ENCODE measurements around the gene APBA1. TPM values are rescaled to one million over a fixed set of nuclear protein-coding genes. Genes with fewer than 3 reads are reported as not detected.

The APBA1 gene
- total RNA-seq, 1 donor = 1.8 TPM

GRCh38 chr9:69715825-69716224 lies 43.7 kb upstream of the APBA1 start:
- Histone ChIP-seq H2AFZ (ENCODE audit: low read length) (no peak overlapping the region), H3K79me2 (ENCODE audit: insufficient read depth, low read length) (no peaks in the 10 kb centered on the region), H4K20me1 (ENCODE audit: insufficient read depth, low read length) (no peaks in the 10 kb centered on the region), H3K4me3 (ENCODE audit: insufficient read depth, low read length) (no peak overlapping the region), H3K27me3 (ENCODE audit: insufficient read depth, low read length) (no peaks in the 10 kb centered on the region), H3K4me2 (ENCODE audit: insufficient read depth, low read length) (no peak overlapping the region), H3K36me3 (ENCODE audit: insufficient read depth, low read length) (peaks cover 27% of the 10 kb centered on the region), H3K9me3 (ENCODE audit: low read depth, low read length) (no peaks in the 10 kb centered on the region), H3K4me1 (ENCODE audit: insufficient read depth, low read length) (no peaks in the 10 kb centered on the region), H3K27ac (ENCODE audit: low read depth, low read length) (no peak overlapping the region)
- no peak for TF ChIP-seq CTCF (IDR thresholded peaks at IDR 0.05; ENCODE audit: extremely low read depth, low read depth, low read length)
- no peak for DNase-seq (ENCODE audit: insufficient read length, low spot score, missing footprints)

GRCh38 chr9:69715096-69715495 lies 42.9 kb upstream of the APBA1 start:
- no peak overlapping the region for H3K4me2 ChIP-seq (ENCODE audit: insufficient read depth, low read length)
- no peak overlapping the region for H2AFZ ChIP-seq (ENCODE audit: low read length)
- H3K4me3 ChIP-seq (ENCODE audit: insufficient read depth, low read length) = no peak overlapping the region
- H3K79me2 ChIP-seq (ENCODE audit: insufficient read depth, low read length) = no peaks in the 10 kb centered on the region
- no peaks in the 10 kb centered on the region for H3K27me3 ChIP-seq (ENCODE audit: insufficient read depth, low read length)
- no peaks in the 10 kb centered on the region for H4K20me1 ChIP-seq (ENCODE audit: insufficient read depth, low read length)
- peaks cover 27% of the 10 kb centered on the region for H3K36me3 ChIP-seq (ENCODE audit: insufficient read depth, low read length)
- no peak for TF ChIP-seq CTCF (IDR thresholded peaks at IDR 0.05; ENCODE audit: extremely low read depth, low read depth, low read length)
- no peaks in the 10 kb centered on the region for H3K9me3 ChIP-seq (ENCODE audit: low read depth, low read length)
- no peak overlapping the region for H3K27ac ChIP-seq (ENCODE audit: low read depth, low read length)
- no peak for DNase-seq (ENCODE audit: insufficient read length, low spot score, missing footprints)
- H3K4me1 ChIP-seq (ENCODE audit: insufficient read depth, low read length) = no peaks in the 10 kb centered on the region

DNA sequence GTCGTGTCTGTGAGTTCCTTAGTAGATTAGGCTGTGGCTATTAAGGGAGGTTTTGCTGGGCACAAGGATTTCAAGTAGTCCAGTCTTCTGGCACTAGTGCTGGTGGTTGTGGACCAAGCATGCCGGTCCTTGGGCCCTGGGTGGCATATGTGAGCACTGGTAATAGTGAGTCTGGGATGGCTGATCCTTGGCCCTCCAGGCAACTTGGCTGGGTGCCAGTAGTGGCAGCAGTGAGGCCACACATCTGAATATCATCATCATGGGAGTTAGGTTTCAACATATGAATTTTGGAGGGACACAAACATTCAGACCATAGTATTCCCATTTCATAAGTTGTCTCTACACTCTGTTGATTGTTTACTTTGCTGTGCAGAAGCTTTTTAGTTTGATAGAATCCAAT lies 25.3 kb upstream of the APBA1 start:
- TF ChIP-seq CTCF (IDR thresholded peaks at IDR 0.05; ENCODE audit: extremely low read depth, low read depth, low read length) = no peak
- H3K4me1 ChIP-seq (ENCODE audit: insufficient read depth, low read length) = no peaks in the 10 kb centered on the region

GRCh38 chr9:69696802-69697201 lies 24.6 kb upstream of the APBA1 start:
- Histone ChIP-seq H3K4me1 (ENCODE audit: insufficient read depth, low read length) (no peaks in the 10 kb centered on the region), H3K9me3 (ENCODE audit: low read depth, low read length) (peaks cover 2% of the 10 kb centered on the region), H3K4me3 (ENCODE audit: insufficient read depth, low read length) (no peak overlapping the region), H3K27ac (ENCODE audit: low read depth, low read length) (no peak overlapping the region), H3K36me3 (ENCODE audit: insufficient read depth, low read length) (no peaks in the 10 kb centered on the region), H4K20me1 (ENCODE audit: insufficient read depth, low read length) (no peaks in the 10 kb centered on the region), H3K27me3 (ENCODE audit: insufficient read depth, low read length) (no peaks in the 10 kb centered on the region), H3K4me2 (ENCODE audit: insufficient read depth, low read length) (no peak overlapping the region), H3K79me2 (ENCODE audit: insufficient read depth, low read length) (no peaks in the 10 kb centered on the region), H2AFZ (ENCODE audit: low read length) (no peak overlapping the region)
- no peak for DNase-seq (ENCODE audit: insufficient read length, low spot score, missing footprints)
- no peak for TF ChIP-seq CTCF (IDR thresholded peaks at IDR 0.05; ENCODE audit: extremely low read depth, low read depth, low read length)

More for the DNA sequence above, 25.3 kb upstream of the APBA1 start:
- H3K27me3 ChIP-seq (ENCODE audit: insufficient read depth, low read length) = no peaks in the 10 kb centered on the region
- H3K79me2 ChIP-seq (ENCODE audit: insufficient read depth, low read length) = no peaks in the 10 kb centered on the region
- no peak for DNase-seq (ENCODE audit: insufficient read length, low spot score, missing footprints)
- H3K4me3 ChIP-seq (ENCODE audit: insufficient read depth, low read length) = no peak overlapping the region
- H4K20me1 ChIP-seq (ENCODE audit: insufficient read depth, low read length) = no peaks in the 10 kb centered on the region
- peaks cover 2% of the 10 kb centered on the region for H3K9me3 ChIP-seq (ENCODE audit: low read depth, low read length)
- no peak overlapping the region for H3K4me2 ChIP-seq (ENCODE audit: insufficient read depth, low read length)
- no peak overlapping the region for H2AFZ ChIP-seq (ENCODE audit: low read length)
- no peaks in the 10 kb centered on the region for H3K36me3 ChIP-seq (ENCODE audit: insufficient read depth, low read length)
- no peak overlapping the region for H3K27ac ChIP-seq (ENCODE audit: low read depth, low read length)
